Immature natural killer cell (primary cell): ENCODE measurements around the gene RITA1. TPM values are rescaled to one million over a fixed set of nuclear protein-coding genes. Genes with fewer than 3 reads are reported as not detected.
"Not testable (repeated sequence)": the region's sequence is repeated elsewhere in the genome, so short reads cannot be mapped to it uniquely, and the experiment has no call there.

Experiments
- DNase-seq, 3 donors: peaks; one replicate each; pipeline ENCODE4 v3.0.0; 2022; ENCODE audit warnings: mixed read lengths in 1 of 3
- H3K27ac Mint-ChIP-seq, 6 donors: one replicate each; pipeline ENCODE4 v1.8.0; 2020; ENCODE audit warnings: mixed read lengths in 6 of 6, mild to moderate bottlenecking in 5 of 6, inconsistent platforms in 4 of 6, moderate library complexity in 3 of 6
- H3K27me3 Mint-ChIP-seq, 3 donors: one replicate each; pipeline ENCODE4 v1.8.0; 2020 to 2021; ENCODE audit warnings: low read depth in 3 of 3, mild to moderate bottlenecking in 3 of 3, mixed read lengths in 3 of 3, moderate library complexity in 3 of 3, inconsistent platforms in 1 of 3
- H3K36me3 Mint-ChIP-seq, 3 donors: one replicate each; pipeline ENCODE4 v1.8.0; 2020; ENCODE audit warnings: mixed read lengths in 3 of 3, inconsistent platforms in 2 of 3, mild to moderate bottlenecking in 2 of 3
- H3K4me1 Mint-ChIP-seq, 2 donors: one replicate each; pipeline ENCODE4 v1.8.0; 2020; ENCODE audit warnings: inconsistent platforms in 2 of 2, mild to moderate bottlenecking in 2 of 2, mixed read lengths in 2 of 2, moderate library complexity in 1 of 2
- H3K4me3 Mint-ChIP-seq, 5 donors: one replicate each; pipeline ENCODE4 v1.8.0; 2020; ENCODE audit warnings: mild to moderate bottlenecking in 5 of 5, mixed read lengths in 5 of 5, inconsistent platforms in 3 of 5, moderate library complexity in 3 of 5
- H3K9me3 Mint-ChIP-seq, 6 donors: one replicate each; pipeline ENCODE4 v1.8.0; 2020; ENCODE audit warnings: mild to moderate bottlenecking in 6 of 6, mixed read lengths in 6 of 6, inconsistent platforms in 4 of 6, moderate library complexity in 3 of 6
- polyA plus RNA-seq, 3 donors: library from polyadenylated mRNA; unstranded; fragments of 300-500 nt; fragmentation: Illumina TruSeq; gene quantifications; one replicate each; pipeline ENCODE4 v1.2.3, GENCODE V29; 2021

The RITA1 gene
- polyA plus RNA-seq, 3 donors from 2014 or later, result 31.3 to 36.6 (median 33.1) TPM

- Mint-ChIP-seq H3K4me3 (no peak overlapping the region), H3K27me3 (peaks cover 0 to 1% (median 0%) of the 10 kb centered on the region in 3 donors), H3K4me1 (peaks cover 4 to 6% of the 10 kb centered on the region in 2 donors), H3K9me3 (no peaks in the 10 kb centered on the region), H3K27ac (no peak overlapping the region), H3K36me3 (peaks cover 0 to 6% (median 0%) of the 10 kb centered on the region in 3 donors)
- DNase-seq, result no peak
Observed at GRCh38 chr12:113195598-113195997, 10.1 kb downstream of the RITA1 start.

GRCh38 chr12:113196582-113196981 lies 11.1 kb downstream of the RITA1 start:
- Mint-ChIP-seq H3K4me1 (peaks cover 4 to 6% of the 10 kb centered on the region in 2 donors), H3K36me3 (peaks cover 0 to 2% (median 0%) of the 10 kb centered on the region in 3 donors), H3K27ac (peak overlapping the region in 1 of 6 donors; percentile 62), H3K4me3 (no peak overlapping the region), H3K9me3 (no peaks in the 10 kb centered on the region), H3K27me3 (peaks cover 0 to 1% (median 1%) of the 10 kb centered on the region in 3 donors)
- no peak for DNase-seq

- peak; percentile 67 to 72 (median 68) for DNase-seq
- no peaks in the 10 kb centered on the region for H3K9me3 Mint-ChIP-seq
- peak overlapping the region in 2 of 6 donors; percentile 30 to 62 for H3K27ac Mint-ChIP-seq
- H3K36me3 Mint-ChIP-seq, result peaks cover 0 to under 1% (median 0%) of the 10 kb centered on the region in 3 donors
- peaks cover 4 to 6% of the 10 kb centered on the region in 2 donors for H3K4me1 Mint-ChIP-seq
- no peak overlapping the region for H3K4me3 Mint-ChIP-seq
- peaks cover 0 to 1% (median 1%) of the 10 kb centered on the region in 3 donors for H3K27me3 Mint-ChIP-seq
Observed at GRCh38 chr12:113196990-113197389, 11.5 kb downstream of the RITA1 start.

GRCh38 chr12:113197518-113198077 lies 12.1 kb downstream of the RITA1 start:
- no peak for DNase-seq
- Mint-ChIP-seq H3K4me3 (no peak overlapping the region), H3K27ac (peak overlapping the region in 1 of 6 donors; percentile 30), H3K4me1 (peaks cover 4 to 6% of the 10 kb centered on the region in 2 donors), H3K9me3 (no peaks in the 10 kb centered on the region), H3K36me3 (no peaks in the 10 kb centered on the region), H3K27me3 (peaks cover 0 to 1% (median 1%) of the 10 kb centered on the region in 3 donors)

GRCh38 chr12:113198296-113198695 lies 12.8 kb downstream of the RITA1 start:
- Mint-ChIP-seq H3K4me1 (peaks cover 4 to 6% of the 10 kb centered on the region in 2 donors), H3K9me3 (no peaks in the 10 kb centered on the region), H3K4me3 (no peak overlapping the region), H3K36me3 (no peaks in the 10 kb centered on the region), H3K27me3 (peaks cover 0 to 1% (median 1%) of the 10 kb centered on the region in 3 donors), H3K27ac (peak overlapping the region in 2 of 6 donors; percentile 32 to 75)
- no peak for DNase-seq

GRCh38 chr12:113200021-113200797 lies 14.7 kb downstream of the RITA1 start:
- Mint-ChIP-seq H3K4me3 (no peak overlapping the region), H3K27me3 (peaks cover 0 to 1% (median 1%) of the 10 kb centered on the region in 3 donors), H3K36me3 (no peaks in the 10 kb centered on the region), H3K9me3 (no peaks in the 10 kb centered on the region), H3K4me1 (peaks cover 4 to 6% of the 10 kb centered on the region in 2 donors), H3K27ac (no peak overlapping the region)
- no peak for DNase-seq

- H3K27ac Mint-ChIP-seq, result peak overlapping the region in 2 of 6 donors; percentile 20 to 22
- no peak overlapping the region for H3K4me3 Mint-ChIP-seq
Observed at GRCh38 chr12:113201187-113202177, 16.0 kb downstream of the RITA1 start.

GRCh38 chr12:113202300-113203075 lies 17.0 kb downstream of the RITA1 start:
- no peak overlapping the region for H3K4me3 Mint-ChIP-seq
- H3K4me1 Mint-ChIP-seq, result peaks cover 10 to 11% of the 10 kb centered on the region in 2 donors
- DNase-seq, result no peak
- peaks cover 0 to 1% (median 0%) of the 10 kb centered on the region in 3 donors for H3K27me3 Mint-ChIP-seq
- no peak overlapping the region for H3K27ac Mint-ChIP-seq
- no peaks in the 10 kb centered on the region for H3K9me3 Mint-ChIP-seq
- no peaks in the 10 kb centered on the region for H3K36me3 Mint-ChIP-seq

More at GRCh38 chr12:113201187-113202177, 16.0 kb downstream of the RITA1 start:
- Mint-ChIP-seq H3K27me3 (peaks cover 0 to 1% (median 0%) of the 10 kb centered on the region in 3 donors), H3K36me3 (no peaks in the 10 kb centered on the region), H3K9me3 (no peaks in the 10 kb centered on the region), H3K4me1 (peaks cover 8 to 11% of the 10 kb centered on the region in 2 donors)
- no peak for DNase-seq

- H3K36me3 Mint-ChIP-seq, result no peaks in the 10 kb centered on the region
- no peak for DNase-seq
- no peaks in the 10 kb centered on the region for H3K9me3 Mint-ChIP-seq
- peaks cover 8 to 13% (median 8%) of the 10 kb centered on the region in 3 donors for H3K27me3 Mint-ChIP-seq
- peaks cover 25 to 26% of the 10 kb centered on the region in 2 donors for H3K4me1 Mint-ChIP-seq
- peak overlapping the region in 3 of 6 donors; percentile 49 to 73 (median 55) for H3K27ac Mint-ChIP-seq
- no peak overlapping the region for H3K4me3 Mint-ChIP-seq
Observed at GRCh38 chr12:113203852-113204760, 18.6 kb downstream of the RITA1 start.

- Mint-ChIP-seq H3K4me1 (peaks cover 32 to 33% of the 10 kb centered on the region in 2 donors), H3K36me3 (no peaks in the 10 kb centered on the region), H3K27me3 (peaks cover 8 to 13% (median 10%) of the 10 kb centered on the region in 3 donors), H3K4me3 (no peak overlapping the region), H3K9me3 (no peaks in the 10 kb centered on the region), H3K27ac (peak overlapping the region in 3 of 6 donors; percentile 38 to 73 (median 49))
- no peak for DNase-seq
Observed at GRCh38 chr12:113204804-113205203, 19.3 kb downstream of the RITA1 start.

- DNase-seq, H3K36me3 Mint-ChIP-seq, H3K4me3 Mint-ChIP-seq, H3K9me3 Mint-ChIP-seq: not testable (repeated sequence)
- Mint-ChIP-seq H3K27ac (peak overlapping the region in 5 of 6 donors; percentile 86 to 98 (median 92)), H3K4me1 (peaks cover 50 to 53% of the 10 kb centered on the region in 2 donors), H3K27me3 (peaks cover 10 to 15% (median 12%) of the 10 kb centered on the region in 3 donors)
Observed at GRCh38 chr12:113206802-113207201, 21.3 kb downstream of the RITA1 start.

GRCh38 chr12:113207613-113208040 lies 22.1 kb downstream of the RITA1 start:
- Mint-ChIP-seq H3K4me1 (peaks cover 50 to 53% of the 10 kb centered on the region in 2 donors), H3K27me3 (peaks cover 10 to 15% (median 12%) of the 10 kb centered on the region in 3 donors), H3K27ac (peak overlapping the region; percentile 92 to 98 (median 96)), H3K36me3 (no peaks in the 10 kb centered on the region), H3K4me3 (peak overlapping the region in 4 of 5 donors; percentile 3 to 83 (median 76)), H3K9me3 (no peaks in the 10 kb centered on the region)
- DNase-seq, result no peak
